ENCODE measurements around the gene STOX2. TPM values are rescaled to one million over a fixed set of nuclear protein-coding genes. Genes with fewer than 3 reads are reported as not detected.

The STOX2 gene
- total RNA-seq, 2 donors from 2014 or later = 0.37 TPM; not detected in 1

GRCh38 chr4:184014301-184014700 is 109.2 kb downstream of the STOX2 start:
- H3K4me3 Mint-ChIP-seq = no peak overlapping the region
- DNase-seq (no peak), ATAC-seq (no peak)
- no peaks in the 10 kb centered on the region for H3K36me3 Mint-ChIP-seq (ENCODE audit: low read depth)
- peaks cover 3% of the 10 kb centered on the region for H3K4me1 Mint-ChIP-seq
- no peaks in the 10 kb centered on the region for H3K9me3 ChIP-seq (ENCODE audit: control insufficient read depth, low read length, poor library complexity, severe bottlenecking)
- H3K27ac Mint-ChIP-seq = no peak overlapping the region
- H3K27me3 Mint-ChIP-seq = peaks cover 14% of the 10 kb centered on the region

- no peak for ATAC-seq
- no peaks in the 10 kb centered on the region for H3K9me3 ChIP-seq (ENCODE audit: control insufficient read depth, low read length, poor library complexity, severe bottlenecking)
- H3K4me3 Mint-ChIP-seq = no peak overlapping the region
- H3K4me1 Mint-ChIP-seq = peaks cover 3% of the 10 kb centered on the region
- H3K27me3 Mint-ChIP-seq = peaks cover 6% of the 10 kb centered on the region
- H3K27ac Mint-ChIP-seq = no peak overlapping the region
- no peak for DNase-seq
- no peaks in the 10 kb centered on the region for H3K36me3 Mint-ChIP-seq (ENCODE audit: low read depth)
Observed at GRCh38 chr4:184016759-184017668, 111.9 kb downstream of the STOX2 start.

GRCh38 chr4:184019076-184019475 is 114.0 kb downstream of the STOX2 start:
- Mint-ChIP-seq H3K4me1 (no peaks in the 10 kb centered on the region), H3K27ac (no peak overlapping the region), H3K4me3 (no peak overlapping the region), H3K36me3 (ENCODE audit: low read depth) (no peaks in the 10 kb centered on the region), H3K27me3 (peaks cover 17% of the 10 kb centered on the region)
- no peaks in the 10 kb centered on the region for H3K9me3 ChIP-seq (ENCODE audit: control insufficient read depth, low read length, poor library complexity, severe bottlenecking)
- no peak for DNase-seq
- ATAC-seq = no peak

- Mint-ChIP-seq H3K4me1 (no peaks in the 10 kb centered on the region), H3K27me3 (peaks cover 25% of the 10 kb centered on the region), H3K4me3 (no peak overlapping the region), H3K36me3 (ENCODE audit: low read depth) (no peaks in the 10 kb centered on the region), H3K27ac (no peak overlapping the region)
- ATAC-seq (no peak), DNase-seq (no peak)
- H3K9me3 ChIP-seq (ENCODE audit: control insufficient read depth, low read length, poor library complexity, severe bottlenecking) = no peaks in the 10 kb centered on the region
Observed at GRCh38 chr4:184019667-184020623, 114.8 kb downstream of the STOX2 start.

GRCh38 chr4:184021389-184021788 is 116.3 kb downstream of the STOX2 start:
- H3K4me1 Mint-ChIP-seq = no peaks in the 10 kb centered on the region
- DNase-seq = no peak
- no peaks in the 10 kb centered on the region for H3K36me3 Mint-ChIP-seq (ENCODE audit: low read depth)
- H3K4me3 Mint-ChIP-seq = no peak overlapping the region
- H3K9me3 ChIP-seq (ENCODE audit: control insufficient read depth, low read length, poor library complexity, severe bottlenecking) = no peaks in the 10 kb centered on the region
- H3K27me3 Mint-ChIP-seq = peaks cover 27% of the 10 kb centered on the region
- H3K27ac Mint-ChIP-seq = no peak overlapping the region
- ATAC-seq = no peak

GRCh38 chr4:184022679-184023383 is 117.7 kb downstream of the STOX2 start:
- Mint-ChIP-seq H3K27ac (no peak overlapping the region), H3K27me3 (peaks cover 33% of the 10 kb centered on the region), H3K4me3 (no peak overlapping the region), H3K36me3 (ENCODE audit: low read depth) (no peaks in the 10 kb centered on the region), H3K4me1 (peaks cover 7% of the 10 kb centered on the region)
- ATAC-seq = no peak
- H3K9me3 ChIP-seq (ENCODE audit: control insufficient read depth, low read length, poor library complexity, severe bottlenecking) = no peaks in the 10 kb centered on the region
- no peak for DNase-seq

- H3K36me3 Mint-ChIP-seq (ENCODE audit: low read depth) = no peaks in the 10 kb centered on the region
- peaks cover 22% of the 10 kb centered on the region for H3K4me1 Mint-ChIP-seq
- no peak overlapping the region for H3K4me3 Mint-ChIP-seq
- H3K27ac Mint-ChIP-seq = no peak overlapping the region
- DNase-seq (no peak), ATAC-seq (no peak)
- H3K9me3 ChIP-seq (ENCODE audit: control insufficient read depth, low read length, poor library complexity, severe bottlenecking) = no peaks in the 10 kb centered on the region
- peaks cover 50% of the 10 kb centered on the region for H3K27me3 Mint-ChIP-seq
Observed at GRCh38 chr4:184024637-184025036, 119.5 kb downstream of the STOX2 start.

GRCh38 chr4:184028561-184029374 is 123.7 kb downstream of the STOX2 start:
- peak; percentile 54 for ATAC-seq
- Mint-ChIP-seq H3K4me1 (peaks cover 22% of the 10 kb centered on the region), H3K36me3 (ENCODE audit: low read depth) (peaks cover 3% of the 10 kb centered on the region), H3K27ac (peak overlapping the region; percentile 74), H3K4me3 (peak overlapping the region; percentile 92), H3K27me3 (peaks cover 68% of the 10 kb centered on the region)
- H3K9me3 ChIP-seq (ENCODE audit: control insufficient read depth, low read length, poor library complexity, severe bottlenecking) = no peaks in the 10 kb centered on the region
- DNase-seq = no peak

GRCh38 chr4:184030036-184030435 is 124.9 kb downstream of the STOX2 start:
- no peak for ATAC-seq
- Mint-ChIP-seq H3K4me3 (no peak overlapping the region), H3K27me3 (peaks cover 69% of the 10 kb centered on the region), H3K36me3 (ENCODE audit: low read depth) (peaks cover 3% of the 10 kb centered on the region), H3K27ac (no peak overlapping the region), H3K4me1 (peaks cover 22% of the 10 kb centered on the region)
- H3K9me3 ChIP-seq (ENCODE audit: control insufficient read depth, low read length, poor library complexity, severe bottlenecking) = no peaks in the 10 kb centered on the region
- no peak for DNase-seq

- H3K9me3 ChIP-seq (ENCODE audit: control insufficient read depth, low read length, poor library complexity, severe bottlenecking) = no peaks in the 10 kb centered on the region
- peaks cover 3% of the 10 kb centered on the region for H3K36me3 Mint-ChIP-seq (ENCODE audit: low read depth)
- DNase-seq (no peak), ATAC-seq (no peak)
- peaks cover 22% of the 10 kb centered on the region for H3K4me1 Mint-ChIP-seq
- H3K27me3 Mint-ChIP-seq = peaks cover 65% of the 10 kb centered on the region
- H3K27ac Mint-ChIP-seq = no peak overlapping the region
- H3K4me3 Mint-ChIP-seq = no peak overlapping the region
Observed at GRCh38 chr4:184030764-184031163, 125.7 kb downstream of the STOX2 start.

GRCh38 chr4:184032091-184032490 is 127.0 kb downstream of the STOX2 start:
- DNase-seq = no peak
- no peaks in the 10 kb centered on the region for H3K9me3 ChIP-seq (ENCODE audit: control insufficient read depth, low read length, poor library complexity, severe bottlenecking)
- H3K36me3 Mint-ChIP-seq (ENCODE audit: low read depth) = peaks cover 3% of the 10 kb centered on the region
- H3K4me1 Mint-ChIP-seq = peaks cover 22% of the 10 kb centered on the region
- no peak overlapping the region for H3K4me3 Mint-ChIP-seq
- ATAC-seq = no peak
- H3K27me3 Mint-ChIP-seq = peaks cover 71% of the 10 kb centered on the region
- no peak overlapping the region for H3K27ac Mint-ChIP-seq

- Mint-ChIP-seq H3K27ac (no peak overlapping the region), H3K4me3 (no peak overlapping the region), H3K36me3 (ENCODE audit: low read depth) (no peaks in the 10 kb centered on the region), H3K4me1 (peaks cover 3% of the 10 kb centered on the region), H3K27me3 (peaks cover 54% of the 10 kb centered on the region)
- DNase-seq (no peak), ATAC-seq (no peak)
- H3K9me3 ChIP-seq (ENCODE audit: control insufficient read depth, low read length, poor library complexity, severe bottlenecking) = no peaks in the 10 kb centered on the region
Observed at GRCh38 chr4:184039963-184040383, 134.9 kb downstream of the STOX2 start.

Data from T-helper 17 cell (primary cell).